ENCODE measurements around the gene RCAN1. TPM values are rescaled to one million over a fixed set of nuclear protein-coding genes. Genes with fewer than 3 reads are reported as not detected.

RCAN1 gene
- total RNA-seq, 1 experiment from 2014 or later = 9.7 TPM

DNA sequence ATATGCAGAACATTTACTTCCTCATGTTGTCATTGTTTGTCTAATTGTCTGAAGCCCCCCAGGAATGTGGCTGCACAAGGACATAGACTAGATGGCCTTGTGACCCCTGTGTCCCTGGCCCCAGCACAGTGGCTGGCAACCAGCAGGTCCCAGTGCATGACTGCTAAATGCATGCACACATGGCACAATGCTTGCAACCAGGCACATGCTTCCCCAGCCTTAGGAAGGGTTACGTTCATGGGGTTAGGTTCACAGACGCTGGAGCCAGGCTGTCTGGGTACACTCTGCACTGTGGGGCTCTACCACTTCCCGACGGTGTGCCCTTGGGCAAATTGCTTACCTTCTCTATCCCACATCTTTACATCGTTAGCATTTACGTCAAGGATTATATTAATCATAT lies 32.6 kb upstream of the RCAN1 start:
- Histone ChIP-seq H4K20me1 (ENCODE audit: insufficient read depth) (no peaks in the 10 kb centered on the region), H3K4me2 (ENCODE audit: low read length) (no peak overlapping the region), H3K9me2 (ENCODE audit: insufficient read depth) (no peaks in the 10 kb centered on the region), H3K9me3 (ENCODE audit: control insufficient read depth in 1 of 2, insufficient read depth in 1 of 2, low read depth in 1 of 2, low read length in 2 of 2) (no peaks in the 10 kb centered on the region), H2AFZ (ENCODE audit: low read depth, low read length, poor library complexity, severe bottlenecking) (no peak overlapping the region), H3K27me3 (ENCODE audit: insufficient read depth, low read length) (peaks cover 6% of the 10 kb centered on the region; the same call in 1 of the 2 replicates), H3K79me2 (ENCODE audit: insufficient read depth, low read length) (no peaks in the 10 kb centered on the region), H3K4me1 (ENCODE audit: control insufficient read depth in 1 of 2, insufficient read depth in 2 of 2, low read length in 2 of 2) (no peaks in the 10 kb centered on the region), H3K9ac (ENCODE audit: low read length) (no peak overlapping the region), H3K27ac (ENCODE audit: low read depth, low read length) (no peak overlapping the region), H3K4me3 (replicated peaks in 1 of 2; ENCODE audit: low read depth in 1 of 2, low read length in 2 of 2) (no peak overlapping the region), H3K36me3 (ENCODE audit: control insufficient read depth in 1 of 2, insufficient read depth in 2 of 2, low read length in 2 of 2) (no peaks in the 10 kb centered on the region)
- RAD21 ChIA-PET (ENCODE audit: low non-redundant PET in 1 of 2, low total read pairs in 2 of 2, uncharacterized antibody in 2 of 2, unreplicated experiment in 2 of 2) = no interaction called here
- DNase-seq (ENCODE audit: low read depth, low spot score) (no peak), ATAC-seq (no peak)
- BruUV-seq (replicated peaks) = no TSS peak
- TF ChIP-seq, protein P1, sequence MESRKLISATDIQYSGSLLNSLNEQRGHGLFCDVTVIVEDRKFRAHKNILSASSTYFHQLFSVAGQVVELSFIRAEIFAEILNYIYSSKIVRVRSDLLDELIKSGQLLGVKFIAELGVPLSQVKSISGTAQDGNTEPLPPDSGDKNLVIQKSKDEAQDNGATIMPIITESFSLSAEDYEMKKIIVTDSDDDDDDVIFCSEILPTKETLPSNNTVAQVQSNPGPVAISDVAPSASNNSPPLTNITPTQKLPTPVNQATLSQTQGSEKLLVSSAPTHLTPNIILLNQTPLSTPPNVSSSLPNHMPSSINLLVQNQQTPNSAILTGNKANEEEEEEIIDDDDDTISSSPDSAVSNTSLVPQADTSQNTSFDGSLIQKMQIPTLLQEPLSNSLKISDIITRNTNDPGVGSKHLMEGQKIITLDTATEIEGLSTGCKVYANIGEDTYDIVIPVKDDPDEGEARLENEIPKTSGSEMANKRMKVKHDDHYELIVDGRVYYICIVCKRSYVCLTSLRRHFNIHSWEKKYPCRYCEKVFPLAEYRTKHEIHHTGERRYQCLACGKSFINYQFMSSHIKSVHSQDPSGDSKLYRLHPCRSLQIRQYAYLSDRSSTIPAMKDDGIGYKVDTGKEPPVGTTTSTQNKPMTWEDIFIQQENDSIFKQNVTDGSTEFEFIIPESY (IDR thresholded peaks at IDR 0.05; ENCODE audit: extremely low read depth, insufficient replicate concordance, low read length) = no peak
- TF ChIP-seq SRF (IDR thresholded peaks at IDR 0.05; ENCODE audit: low read depth) = no peak
- TF ChIP-seq EGR1 (IDR thresholded peaks at IDR 0.05; ENCODE audit: low read depth) = no peak
- TF ChIP-seq SP1 (IDR thresholded peaks at IDR 0.05; ENCODE audit: low read depth) = no peak
- TF ChIP-seq, protein P2, sequence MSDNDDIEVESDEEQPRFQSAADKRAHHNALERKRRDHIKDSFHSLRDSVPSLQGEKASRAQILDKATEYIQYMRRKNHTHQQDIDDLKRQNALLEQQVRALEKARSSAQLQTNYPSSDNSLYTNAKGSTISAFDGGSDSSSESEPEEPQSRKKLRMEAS (IDR thresholded peaks at IDR 0.05) = no peak
- TF ChIP-seq TCF7L2 (IDR thresholded peaks at IDR 0.05; ENCODE audit: borderline replicate concordance, extremely low read depth, insufficient read depth, insufficient read length) = no peak
- TF ChIP-seq ATF3 (IDR thresholded peaks at IDR 0.05) = no peak
- TF ChIP-seq CBX3 (IDR thresholded peaks at IDR 0.05; ENCODE audit: low read depth) = no peak
- CTCF ChIA-PET = no interaction called here
- POLR2A ChIA-PET = no interaction called here
- intact Hi-C loops (cut with micrococcal nuclease) = no loop called here

DNA sequence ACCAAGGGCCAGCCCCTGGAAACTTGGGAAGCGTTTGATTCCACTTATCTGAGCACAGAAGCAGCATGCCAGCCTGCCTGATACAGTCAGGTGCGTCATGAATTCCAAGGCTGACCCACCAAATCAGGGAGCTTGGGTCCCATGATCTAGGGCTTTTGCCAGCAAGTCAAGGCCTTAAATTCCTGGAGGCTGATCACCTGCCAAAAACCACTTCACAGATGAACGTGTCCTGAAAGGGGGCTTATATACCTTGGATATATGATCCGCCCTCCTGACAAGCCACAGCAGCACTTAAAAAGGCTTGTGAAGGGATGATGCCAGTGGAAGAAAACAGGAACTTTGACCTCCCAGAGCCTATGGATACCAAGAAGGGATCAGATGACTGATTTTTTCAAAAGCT lies 29.9 kb upstream of the RCAN1 start:
- no peak overlapping the region for H3K27ac ChIP-seq (ENCODE audit: low read depth, low read length)
- no peaks in the 10 kb centered on the region for H3K79me2 ChIP-seq (ENCODE audit: insufficient read depth, low read length)
- H3K27me3 ChIP-seq (ENCODE audit: insufficient read depth, low read length) = peaks cover 6% of the 10 kb centered on the region; the same call in 1 of the 2 replicates
- no TSS peak for BruUV-seq (replicated peaks)
- H2AFZ ChIP-seq (ENCODE audit: low read depth, low read length, poor library complexity, severe bottlenecking) = no peak overlapping the region
- ATAC-seq = no peak
- CTCF ChIA-PET = no interaction called here
- no peak overlapping the region for H3K4me3 ChIP-seq (replicated peaks in 1 of 2; ENCODE audit: low read depth in 1 of 2, low read length in 2 of 2)
- POLR2A ChIA-PET = no interaction called here
- H3K36me3 ChIP-seq (ENCODE audit: control insufficient read depth in 1 of 2, insufficient read depth in 2 of 2, low read length in 2 of 2) = no peaks in the 10 kb centered on the region
- no peak for TF ChIP-seq EZH2 (IDR thresholded peaks at IDR 0.05)
- no peak for TF ChIP-seq SIN3A (IDR thresholded peaks at IDR 0.05; ENCODE audit: low read depth)
- TF ChIP-seq POLR2AphosphoS5 (IDR thresholded peaks at IDR 0.05; ENCODE audit: low read depth, low read length) = no peak
- TF ChIP-seq, protein P3, sequence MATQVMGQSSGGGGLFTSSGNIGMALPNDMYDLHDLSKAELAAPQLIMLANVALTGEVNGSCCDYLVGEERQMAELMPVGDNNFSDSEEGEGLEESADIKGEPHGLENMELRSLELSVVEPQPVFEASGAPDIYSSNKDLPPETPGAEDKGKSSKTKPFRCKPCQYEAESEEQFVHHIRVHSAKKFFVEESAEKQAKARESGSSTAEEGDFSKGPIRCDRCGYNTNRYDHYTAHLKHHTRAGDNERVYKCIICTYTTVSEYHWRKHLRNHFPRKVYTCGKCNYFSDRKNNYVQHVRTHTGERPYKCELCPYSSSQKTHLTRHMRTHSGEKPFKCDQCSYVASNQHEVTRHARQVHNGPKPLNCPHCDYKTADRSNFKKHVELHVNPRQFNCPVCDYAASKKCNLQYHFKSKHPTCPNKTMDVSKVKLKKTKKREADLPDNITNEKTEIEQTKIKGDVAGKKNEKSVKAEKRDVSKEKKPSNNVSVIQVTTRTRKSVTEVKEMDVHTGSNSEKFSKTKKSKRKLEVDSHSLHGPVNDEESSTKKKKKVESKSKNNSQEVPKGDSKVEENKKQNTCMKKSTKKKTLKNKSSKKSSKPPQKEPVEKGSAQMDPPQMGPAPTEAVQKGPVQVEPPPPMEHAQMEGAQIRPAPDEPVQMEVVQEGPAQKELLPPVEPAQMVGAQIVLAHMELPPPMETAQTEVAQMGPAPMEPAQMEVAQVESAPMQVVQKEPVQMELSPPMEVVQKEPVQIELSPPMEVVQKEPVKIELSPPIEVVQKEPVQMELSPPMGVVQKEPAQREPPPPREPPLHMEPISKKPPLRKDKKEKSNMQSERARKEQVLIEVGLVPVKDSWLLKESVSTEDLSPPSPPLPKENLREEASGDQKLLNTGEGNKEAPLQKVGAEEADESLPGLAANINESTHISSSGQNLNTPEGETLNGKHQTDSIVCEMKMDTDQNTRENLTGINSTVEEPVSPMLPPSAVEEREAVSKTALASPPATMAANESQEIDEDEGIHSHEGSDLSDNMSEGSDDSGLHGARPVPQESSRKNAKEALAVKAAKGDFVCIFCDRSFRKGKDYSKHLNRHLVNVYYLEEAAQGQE (IDR thresholded peaks at IDR 0.05; ENCODE audit: low read depth) = no peak
- TF ChIP-seq JUND (IDR thresholded peaks at IDR 0.05) = no peak
- no peak for TF ChIP-seq YY1 (IDR thresholded peaks at IDR 0.05; ENCODE audit: extremely low read depth, insufficient replicate concordance, low read depth, low read length)
- TF ChIP-seq CBX3 (IDR thresholded peaks at IDR 0.05; ENCODE audit: low read depth) = no peak
- intact Hi-C loops (cut with micrococcal nuclease) = no loop called here
- no peak for DNase-seq (ENCODE audit: low read depth, low spot score)
- H3K4me1 ChIP-seq (ENCODE audit: control insufficient read depth in 1 of 2, insufficient read depth in 2 of 2, low read length in 2 of 2) = no peaks in the 10 kb centered on the region
- H3K9ac ChIP-seq (ENCODE audit: low read length) = no peak overlapping the region
- RAD21 ChIA-PET (ENCODE audit: low non-redundant PET in 1 of 2, low total read pairs in 2 of 2, uncharacterized antibody in 2 of 2, unreplicated experiment in 2 of 2) = no interaction called here
- no peak overlapping the region for H3K4me2 ChIP-seq (ENCODE audit: low read length)
- no peaks in the 10 kb centered on the region for H4K20me1 ChIP-seq (ENCODE audit: insufficient read depth)
- no peaks in the 10 kb centered on the region for H3K9me3 ChIP-seq (ENCODE audit: control insufficient read depth in 1 of 2, insufficient read depth in 1 of 2, low read depth in 1 of 2, low read length in 2 of 2)
- H3K9me2 ChIP-seq (ENCODE audit: insufficient read depth) = no peaks in the 10 kb centered on the region
